ENCODE measurements around the gene MSH5.

Gene MSH5

GRCh38 chr6:31752739-31753319 lies 13.0 kb downstream of the MSH5 start:
- Histone ChIP-seq H3K27me3 (ENCODE audit: control insufficient read depth in 5 of 5, insufficient read depth in 4 of 5, low read length in 5 of 5) (no peaks in the 10 kb centered on the region), H3K4me3 (ENCODE audit: low read depth in 1 of 5, low read length in 5 of 5) (no peak overlapping the region), H3K9me3 (ENCODE audit: control insufficient read depth in 5 of 5, low read length in 5 of 5) (no peaks in the 10 kb centered on the region), H3K36me3 (ENCODE audit: control insufficient read depth in 5 of 5, insufficient read depth in 5 of 5, low read length in 5 of 5) (no peaks in the 10 kb centered on the region), H3K9ac (ENCODE audit: low read length in 5 of 5) (no peak overlapping the region), H3K4me1 (ENCODE audit: control insufficient read depth in 5 of 5, insufficient read depth in 5 of 5, low read length in 5 of 5) (peaks cover 0 to 3% (median under 1%) of the 10 kb centered on the region in 5 donors), H3K27ac (ENCODE audit: low read depth, low read length) (no peak overlapping the region)

- no peak overlapping the region for H3K27ac ChIP-seq (ENCODE audit: low read depth, low read length)
- H3K9me3 ChIP-seq (ENCODE audit: control insufficient read depth in 5 of 5, low read length in 5 of 5): no peaks in the 10 kb centered on the region
- H3K4me3 ChIP-seq (ENCODE audit: low read depth in 1 of 5, low read length in 5 of 5): no peak overlapping the region
- peaks cover 0 to 4% (median 2%) of the 10 kb centered on the region in 5 donors for H3K4me1 ChIP-seq (ENCODE audit: control insufficient read depth in 5 of 5, insufficient read depth in 5 of 5, low read length in 5 of 5)
- H3K9ac ChIP-seq (ENCODE audit: low read length in 5 of 5): no peak overlapping the region
- H3K27me3 ChIP-seq (ENCODE audit: control insufficient read depth in 5 of 5, insufficient read depth in 4 of 5, low read length in 5 of 5): no peaks in the 10 kb centered on the region
- H3K36me3 ChIP-seq (ENCODE audit: control insufficient read depth in 5 of 5, insufficient read depth in 5 of 5, low read length in 5 of 5): peaks cover 3 to 37% (median 12%) of the 10 kb centered on the region in 5 donors
Measured at GRCh38 chr6:31758281-31758680, 18.5 kb downstream of the MSH5 start.

GRCh38 chr6:31760790-31761189 lies 21.0 kb downstream of the MSH5 start:
- Histone ChIP-seq H3K36me3 (ENCODE audit: control insufficient read depth in 5 of 5, insufficient read depth in 5 of 5, low read length in 5 of 5) (peaks cover 3 to 37% (median 12%) of the 10 kb centered on the region in 5 donors), H3K9ac (ENCODE audit: low read length in 5 of 5) (no peak overlapping the region), H3K27ac (ENCODE audit: low read depth, low read length) (no peak overlapping the region), H3K4me1 (ENCODE audit: control insufficient read depth in 5 of 5, insufficient read depth in 5 of 5, low read length in 5 of 5) (peaks cover under 1 to 10% (median 5%) of the 10 kb centered on the region in 5 donors), H3K27me3 (ENCODE audit: control insufficient read depth in 5 of 5, insufficient read depth in 4 of 5, low read length in 5 of 5) (no peaks in the 10 kb centered on the region), H3K4me3 (ENCODE audit: low read depth in 1 of 5, low read length in 5 of 5) (no peak overlapping the region), H3K9me3 (ENCODE audit: control insufficient read depth in 5 of 5, low read length in 5 of 5) (no peaks in the 10 kb centered on the region)

GRCh38 chr6:31761343-31761742 lies 21.5 kb downstream of the MSH5 start:
- no peaks in the 10 kb centered on the region for H3K27me3 ChIP-seq (ENCODE audit: control insufficient read depth in 5 of 5, insufficient read depth in 4 of 5, low read length in 5 of 5)
- H3K9me3 ChIP-seq (ENCODE audit: control insufficient read depth in 5 of 5, low read length in 5 of 5): no peaks in the 10 kb centered on the region
- peaks cover 2 to 15% (median 11%) of the 10 kb centered on the region in 5 donors for H3K4me1 ChIP-seq (ENCODE audit: control insufficient read depth in 5 of 5, insufficient read depth in 5 of 5, low read length in 5 of 5)
- H3K36me3 ChIP-seq (ENCODE audit: control insufficient read depth in 5 of 5, insufficient read depth in 5 of 5, low read length in 5 of 5): peaks cover 3 to 37% (median 12%) of the 10 kb centered on the region in 5 donors
- H3K4me3 ChIP-seq (ENCODE audit: low read depth in 1 of 5, low read length in 5 of 5): no peak overlapping the region
- no peak overlapping the region for H3K9ac ChIP-seq (ENCODE audit: low read length in 5 of 5)
- no peak overlapping the region for H3K27ac ChIP-seq (ENCODE audit: low read depth, low read length)

GRCh38 chr6:31762356-31762755 lies 22.6 kb downstream of the MSH5 start, which contains the start of gene SAPCD1:
Gene SAPCD1, plus strand, starts transcription at chr6:31762656. Its CDS starts 399 bp downstream, at chr6:31763055.
- Histone ChIP-seq H3K9me3 (ENCODE audit: control insufficient read depth in 5 of 5, low read length in 5 of 5) (no peaks in the 10 kb centered on the region), H3K36me3 (ENCODE audit: control insufficient read depth in 5 of 5, insufficient read depth in 5 of 5, low read length in 5 of 5) (peaks cover 3 to 37% (median 12%) of the 10 kb centered on the region in 5 donors)

GRCh38 chr6:31762878-31763618 lies 23.2 kb downstream of the MSH5 start:
- Histone ChIP-seq H3K36me3 (ENCODE audit: control insufficient read depth in 5 of 5, insufficient read depth in 5 of 5, low read length in 5 of 5) (peaks cover 3 to 37% (median 12%) of the 10 kb centered on the region in 5 donors), H3K27ac (ENCODE audit: low read depth, low read length) (no peak overlapping the region)

More at GRCh38 chr6:31762356-31762755, 22.6 kb downstream of the MSH5 start, which contains the start of gene SAPCD1:
- H3K9ac ChIP-seq (ENCODE audit: low read length in 5 of 5): no peak within 1 kb of the TSS
- H3K27ac ChIP-seq (ENCODE audit: low read depth, low read length): no peak within 1 kb of the TSS
- H3K27me3 ChIP-seq (ENCODE audit: control insufficient read depth in 5 of 5, insufficient read depth in 4 of 5, low read length in 5 of 5): no peaks in the 10 kb centered on the region
- H3K4me3 ChIP-seq (ENCODE audit: low read depth in 1 of 5, low read length in 5 of 5): no peak within 1 kb of the TSS
- H3K4me1 ChIP-seq (ENCODE audit: control insufficient read depth in 5 of 5, insufficient read depth in 5 of 5, low read length in 5 of 5): peaks cover 4 to 21% (median 13%) of the 10 kb centered on the region in 5 donors

GRCh38 chr6:31763619-31763940 lies 23.8 kb downstream of the MSH5 start:
- Histone ChIP-seq H3K27ac (ENCODE audit: low read depth, low read length) (no peak overlapping the region), H3K9ac (ENCODE audit: low read length in 5 of 5) (no peak overlapping the region), H3K27me3 (ENCODE audit: control insufficient read depth in 5 of 5, insufficient read depth in 4 of 5, low read length in 5 of 5) (no peaks in the 10 kb centered on the region), H3K4me1 (ENCODE audit: control insufficient read depth in 5 of 5, insufficient read depth in 5 of 5, low read length in 5 of 5) (peaks cover 4 to 24% (median 13%) of the 10 kb centered on the region in 5 donors), H3K9me3 (ENCODE audit: control insufficient read depth in 5 of 5, low read length in 5 of 5) (no peaks in the 10 kb centered on the region), H3K36me3 (ENCODE audit: control insufficient read depth in 5 of 5, insufficient read depth in 5 of 5, low read length in 5 of 5) (peaks cover 3 to 35% (median 12%) of the 10 kb centered on the region in 5 donors), H3K4me3 (ENCODE audit: low read depth in 1 of 5, low read length in 5 of 5) (no peak overlapping the region)

More at GRCh38 chr6:31762878-31763618, 23.2 kb downstream of the MSH5 start:
- H3K4me3 ChIP-seq (ENCODE audit: low read depth in 1 of 5, low read length in 5 of 5): no peak overlapping the region
- peaks cover 4 to 21% (median 13%) of the 10 kb centered on the region in 5 donors for H3K4me1 ChIP-seq (ENCODE audit: control insufficient read depth in 5 of 5, insufficient read depth in 5 of 5, low read length in 5 of 5)
- no peak overlapping the region for H3K9ac ChIP-seq (ENCODE audit: low read length in 5 of 5)
- H3K9me3 ChIP-seq (ENCODE audit: control insufficient read depth in 5 of 5, low read length in 5 of 5): no peaks in the 10 kb centered on the region
- H3K27me3 ChIP-seq (ENCODE audit: control insufficient read depth in 5 of 5, insufficient read depth in 4 of 5, low read length in 5 of 5): no peaks in the 10 kb centered on the region

GRCh38 chr6:31764198-31764597 lies 24.4 kb downstream of the MSH5 start:
- Histone ChIP-seq H3K9me3 (ENCODE audit: control insufficient read depth in 5 of 5, low read length in 5 of 5) (no peaks in the 10 kb centered on the region), H3K4me3 (ENCODE audit: low read depth in 1 of 5, low read length in 5 of 5) (no peak overlapping the region), H3K4me1 (ENCODE audit: control insufficient read depth in 5 of 5, insufficient read depth in 5 of 5, low read length in 5 of 5) (peaks cover 4 to 24% (median 13%) of the 10 kb centered on the region in 5 donors), H3K27ac (ENCODE audit: low read depth, low read length) (no peak overlapping the region), H3K27me3 (ENCODE audit: control insufficient read depth in 5 of 5, insufficient read depth in 4 of 5, low read length in 5 of 5) (no peaks in the 10 kb centered on the region), H3K36me3 (ENCODE audit: control insufficient read depth in 5 of 5, insufficient read depth in 5 of 5, low read length in 5 of 5) (peaks cover 3 to 29% (median 12%) of the 10 kb centered on the region in 5 donors), H3K9ac (ENCODE audit: low read length in 5 of 5) (no peak overlapping the region)

- H3K9me3 ChIP-seq (ENCODE audit: control insufficient read depth in 5 of 5, low read length in 5 of 5): no peaks in the 10 kb centered on the region
- peaks cover 1 to 16% (median 4%) of the 10 kb centered on the region in 5 donors for H3K36me3 ChIP-seq (ENCODE audit: control insufficient read depth in 5 of 5, insufficient read depth in 5 of 5, low read length in 5 of 5)
- no peaks in the 10 kb centered on the region for H3K27me3 ChIP-seq (ENCODE audit: control insufficient read depth in 5 of 5, insufficient read depth in 4 of 5, low read length in 5 of 5)
- no peak overlapping the region for H3K4me3 ChIP-seq (ENCODE audit: low read depth in 1 of 5, low read length in 5 of 5)
- H3K9ac ChIP-seq (ENCODE audit: low read length in 5 of 5): no peak overlapping the region
- peaks cover 4 to 33% (median 15%) of the 10 kb centered on the region in 5 donors for H3K4me1 ChIP-seq (ENCODE audit: control insufficient read depth in 5 of 5, insufficient read depth in 5 of 5, low read length in 5 of 5)
- no peak overlapping the region for H3K27ac ChIP-seq (ENCODE audit: low read depth, low read length)
Measured at GRCh38 chr6:31765559-31765909, 25.7 kb downstream of the MSH5 start.
